ENCODE results near the gene TBL3. TPM values are rescaled to one million over a fixed set of nuclear protein-coding genes. Genes with fewer than 3 reads are reported as not detected.

Gene TBL3
- total and polyA plus RNA-seq, 11 donors = 19.3 to 68.7 (median 22.0) TPM

DNA sequence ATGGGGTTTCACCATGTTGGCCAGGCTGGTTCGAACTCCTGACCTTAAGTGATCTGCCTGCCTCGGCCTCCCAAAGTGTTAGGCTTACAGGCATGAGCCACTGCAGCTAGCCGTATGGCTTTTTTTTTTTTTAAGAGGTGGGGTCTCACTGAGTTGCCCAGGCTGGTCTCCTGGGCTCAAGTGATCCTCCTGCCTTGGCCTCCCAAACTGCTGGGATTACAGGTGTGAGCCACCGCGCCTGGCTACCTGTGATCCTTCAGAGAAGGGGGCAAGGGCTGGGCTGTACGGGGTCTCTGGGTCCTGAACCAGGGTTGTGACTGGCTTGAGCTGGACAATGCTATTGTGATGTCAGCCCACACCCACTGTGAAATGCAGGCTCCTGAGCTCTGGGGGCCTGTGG lies 5.4 kb upstream of the TBL3 start, which contains the start of gene RNF151:
Gene RNF151 (plus strand): TSS at position 397 of the 400 bp plus-strand sequence. CDS start 26 bp downstream, outside the sequence.
- DNase-seq = no peak
- TF ChIP-seq, protein P1, sequence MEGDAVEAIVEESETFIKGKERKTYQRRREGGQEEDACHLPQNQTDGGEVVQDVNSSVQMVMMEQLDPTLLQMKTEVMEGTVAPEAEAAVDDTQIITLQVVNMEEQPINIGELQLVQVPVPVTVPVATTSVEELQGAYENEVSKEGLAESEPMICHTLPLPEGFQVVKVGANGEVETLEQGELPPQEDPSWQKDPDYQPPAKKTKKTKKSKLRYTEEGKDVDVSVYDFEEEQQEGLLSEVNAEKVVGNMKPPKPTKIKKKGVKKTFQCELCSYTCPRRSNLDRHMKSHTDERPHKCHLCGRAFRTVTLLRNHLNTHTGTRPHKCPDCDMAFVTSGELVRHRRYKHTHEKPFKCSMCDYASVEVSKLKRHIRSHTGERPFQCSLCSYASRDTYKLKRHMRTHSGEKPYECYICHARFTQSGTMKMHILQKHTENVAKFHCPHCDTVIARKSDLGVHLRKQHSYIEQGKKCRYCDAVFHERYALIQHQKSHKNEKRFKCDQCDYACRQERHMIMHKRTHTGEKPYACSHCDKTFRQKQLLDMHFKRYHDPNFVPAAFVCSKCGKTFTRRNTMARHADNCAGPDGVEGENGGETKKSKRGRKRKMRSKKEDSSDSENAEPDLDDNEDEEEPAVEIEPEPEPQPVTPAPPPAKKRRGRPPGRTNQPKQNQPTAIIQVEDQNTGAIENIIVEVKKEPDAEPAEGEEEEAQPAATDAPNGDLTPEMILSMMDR (IDR thresholded peaks at IDR 0.05) = no peak
- no peak for TF ChIP-seq POLR2A (IDR thresholded peaks at IDR 0.05)
- Histone ChIP-seq H3K36me3 (peaks cover 0 to 27% (median 24%) of the 10 kb centered on the region in 9 donors), H3K27ac (peak within 1 kb of the TSS in 5 of 12 donors; percentile 95 to 99 (median 97)), H3K4me3 (peak within 1 kb of the TSS in 11 of 12 donors; percentile 65 to 100 (median 87)), H3K27me3 (no peaks in the 10 kb centered on the region), H3K9me3 (no peaks in the 10 kb centered on the region), H3K4me1 (peaks cover 0 to 40% (median 27%) of the 10 kb centered on the region in 12 donors)
- WGBS, 4 donors = 93 to 96% (median 95%) methylated on average over 5 to 6 of the region's 6 CpGs
- intact Hi-C loops (cut with DNase I) = no loop called here
- no peak for ATAC-seq

GRCh38 chr16:1968146-1968953 lies 3.5 kb upstream of the TBL3 start:
- no peak for ATAC-seq
- DNase-seq = no peak
- WGBS, 4 donors = 88 to 91% (median 89%) methylated on average over 34 to 41 of the region's 41 CpGs
- intact Hi-C loops (cut with DNase I) = no loop called here
- H3K27ac ChIP-seq = no peak overlapping the region
- H3K9me3 ChIP-seq = no peaks in the 10 kb centered on the region
- H3K36me3 ChIP-seq = peaks cover 0 to 8% (median 5%) of the 10 kb centered on the region in 9 donors
- no peak overlapping the region for H3K4me3 ChIP-seq
- TF ChIP-seq POLR2A (IDR thresholded peaks at IDR 0.05) = no peak
- TF ChIP-seq, protein P1 (IDR thresholded peaks at IDR 0.05) = no peak
- H3K4me1 ChIP-seq = peaks cover 0 to 42% (median 32%) of the 10 kb centered on the region in 12 donors
- H3K27me3 ChIP-seq = no peaks in the 10 kb centered on the region

DNA sequence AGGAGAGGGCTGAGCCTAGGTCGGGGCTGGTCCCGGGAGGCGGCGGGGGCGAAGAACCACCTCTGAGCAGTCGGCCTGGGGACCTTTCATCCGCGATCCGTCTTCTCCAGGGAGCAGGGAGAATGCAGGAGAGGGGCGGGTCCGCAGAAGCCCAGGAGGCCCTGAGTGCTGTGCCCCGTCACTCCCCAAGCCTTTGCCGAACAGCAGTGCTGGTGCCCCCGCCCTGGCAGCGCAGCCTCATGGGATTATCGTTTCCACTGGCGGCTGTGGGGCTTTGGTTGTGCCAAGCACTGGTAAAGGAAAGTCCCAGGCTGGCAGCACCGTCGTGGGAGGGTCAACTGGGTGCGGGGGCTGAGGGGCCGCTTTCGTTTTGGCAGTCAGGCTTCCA lies 631 bp downstream of the TBL3 start:
- H3K4me3 ChIP-seq = peak overlapping the region; percentile 76 to 100 (median 96)
- ATAC-seq = no peak
- peaks cover 0 to 29% (median 20%) of the 10 kb centered on the region in 12 donors for H3K4me1 ChIP-seq
- intact Hi-C loops (cut with DNase I) = no loop called here
- peak overlapping the region in 7 of 12 donors; percentile 89 to 95 (median 93) for H3K27ac ChIP-seq
- peaks cover 0 to 35% (median 0%) of the 10 kb centered on the region in 9 donors for H3K27me3 ChIP-seq
- H3K36me3 ChIP-seq = peaks cover 0 to 36% (median 32%) of the 10 kb centered on the region in 9 donors
- TF ChIP-seq, protein P1 (IDR thresholded peaks at IDR 0.05) = no peak
- no peaks in the 10 kb centered on the region for H3K9me3 ChIP-seq
- WGBS, 4 donors = 2 to 4% (median 3%) methylated on average over 18 to 22 of the region's 22 CpGs
- DNase-seq = peak in 1 of 5 donors; percentile 12

- DNase-seq (no peak), ATAC-seq (no peak)
- H3K27me3 ChIP-seq = peaks cover 0 to 46% (median 6%) of the 10 kb centered on the region in 9 donors
- H3K36me3 ChIP-seq = peaks cover 4 to 47% (median 41%) of the 10 kb centered on the region in 9 donors
- intact Hi-C loops (cut with DNase I) = no loop called here
- WGBS, 4 donors = 89 to 93% (median 90%) methylated on average over 14 to 16 of the region's 16 CpGs
- no peak overlapping the region for H3K4me3 ChIP-seq
- peaks cover 0 to 29% (median 20%) of the 10 kb centered on the region in 12 donors for H3K4me1 ChIP-seq
- TF ChIP-seq, protein P1 (IDR thresholded peaks at IDR 0.05) = no peak
- TF ChIP-seq POLR2A (IDR thresholded peaks at IDR 0.05) = no peak
- no peak overlapping the region for H3K27ac ChIP-seq
- H3K9me3 ChIP-seq = no peaks in the 10 kb centered on the region
Observed at GRCh38 chr16:1973461-1974156, 1.8 kb downstream of the TBL3 start.

All from heart left ventricle (tissue), 16 donors.